GM10266 (cell line): Measurements from ENCODE around the gene SFI1.

Experiments
- DNase-seq: peaks from one replicate; pipeline ENCODE4 v3.0.0; 2012; ENCODE audit errors: extremely low spot score
- CTCF ChIP-seq: IDR thresholded peaks from 2 replicates; pipeline ENCODE4 v1.5.1; 2012; ENCODE audit warnings: mild to moderate bottlenecking, low read depth; ENCODE audit not compliant: control insufficient read depth, insufficient read depth; ENCODE audit errors: missing control alignments

The SFI1 gene

GRCh38 chr22:31646186-31647019 lies 150.1 kb downstream of the SFI1 start:
- DNase-seq: peak; percentile 36
- TF ChIP-seq CTCF: no peak

DNA sequence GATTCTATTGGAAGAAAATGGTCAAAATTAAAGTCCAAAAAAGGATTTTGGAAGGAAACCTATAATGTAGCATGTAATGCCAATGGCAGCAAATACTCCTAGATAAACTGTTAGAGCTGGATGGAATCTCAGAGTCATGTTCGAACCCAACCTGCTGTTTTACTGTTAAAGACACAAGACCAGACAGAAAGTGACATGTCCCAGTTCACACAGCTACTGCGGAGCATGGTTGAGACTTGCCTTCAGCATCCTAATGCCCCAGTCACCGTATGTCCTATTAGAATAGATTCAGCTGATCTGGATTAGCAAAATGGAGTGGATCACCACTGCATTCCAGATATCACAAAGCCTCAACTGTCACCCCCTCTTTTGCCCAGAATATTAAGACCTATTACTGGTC lies 150.7 kb downstream of the SFI1 start:
- DNase-seq: no peak
- TF ChIP-seq CTCF: no peak

DNA sequence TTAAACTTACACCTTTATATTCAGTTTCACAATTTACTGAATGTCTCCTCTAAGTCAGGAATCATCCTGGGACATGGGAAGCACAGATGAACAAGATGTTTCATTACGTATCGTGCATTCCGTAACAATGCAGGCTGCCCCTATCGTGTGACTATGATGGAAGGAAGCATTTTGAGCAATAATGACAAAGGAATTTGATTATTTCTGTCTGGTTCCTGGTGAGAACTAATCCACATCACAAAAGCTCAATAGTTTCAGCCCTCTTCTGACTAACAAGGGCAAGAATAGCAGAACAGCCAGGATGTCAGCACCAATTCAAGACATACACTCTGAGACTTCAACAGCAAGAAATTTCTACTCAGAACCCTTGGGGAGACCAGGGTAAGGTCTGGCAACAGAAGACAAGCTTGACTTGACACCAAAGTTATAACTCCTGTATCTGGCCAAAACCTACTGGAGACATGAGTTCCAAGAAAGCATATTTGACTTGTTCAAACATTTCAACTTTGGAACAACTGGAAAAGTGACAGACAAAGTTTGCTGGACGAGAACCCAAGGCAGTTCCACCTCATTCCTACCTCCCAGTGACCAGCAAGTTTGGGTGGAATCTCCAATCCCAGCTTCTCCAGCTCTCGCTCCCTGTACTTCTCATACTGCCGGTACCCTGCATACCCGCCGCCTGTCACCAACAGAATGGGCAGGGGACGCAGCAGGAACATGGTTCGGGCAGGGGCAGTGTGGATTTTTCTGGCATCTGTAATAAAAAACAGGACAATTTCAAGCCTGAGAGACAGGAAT lies 151.4 kb downstream of the SFI1 start:
- TF ChIP-seq CTCF: no peak
- no peak for DNase-seq

- DNase-seq: no peak
Measured at GRCh38 chr22:31650391-31650790, 154.1 kb downstream of the SFI1 start.

DNA sequence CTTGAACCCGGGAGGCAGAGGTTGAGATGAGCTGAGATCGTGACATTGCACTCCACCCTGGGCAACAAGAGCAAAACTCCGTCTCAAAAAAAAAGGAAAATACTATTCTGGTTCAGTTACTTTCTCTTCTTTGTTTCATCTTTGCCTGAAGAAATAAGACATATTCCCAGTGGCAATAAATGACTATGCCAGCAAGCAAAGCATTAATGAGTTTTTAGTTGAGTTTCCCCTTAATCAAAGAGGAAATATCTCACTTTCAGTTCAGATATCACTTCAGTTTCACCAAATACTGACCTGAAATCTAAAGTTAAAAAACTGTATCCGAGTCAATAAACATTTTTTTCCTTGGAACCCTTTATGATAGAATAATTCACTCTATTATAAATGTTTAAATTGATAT lies 155.3 kb downstream of the SFI1 start:
- TF ChIP-seq CTCF: no peak

More at GRCh38 chr22:31650391-31650790, 154.1 kb downstream of the SFI1 start:
- no peak for TF ChIP-seq CTCF

DNA sequence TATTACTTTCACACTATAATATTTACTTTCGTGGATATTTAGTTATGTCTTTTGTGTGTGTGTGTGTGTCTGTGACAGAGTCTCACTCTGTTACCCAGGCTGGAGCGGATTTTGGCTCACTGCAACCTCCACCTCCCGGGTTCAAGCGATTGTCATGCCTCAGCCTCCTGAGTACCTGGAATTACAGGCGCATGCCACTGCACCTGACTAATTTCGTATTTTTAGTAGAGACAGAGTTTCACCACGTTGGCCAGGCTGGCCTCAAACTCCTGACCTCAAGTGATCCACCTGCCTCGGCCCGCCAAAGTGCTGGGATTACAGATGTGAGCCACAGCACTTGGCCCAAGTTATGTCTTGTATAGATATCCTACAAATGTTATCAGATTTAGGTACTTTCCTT lies 155.8 kb downstream of the SFI1 start:
- TF ChIP-seq CTCF: no peak
- no peak for DNase-seq

More for the DNA sequence above, 155.3 kb downstream of the SFI1 start:
- no peak for DNase-seq
